Measurements from ENCODE around the gene ZNF219.

ZNF219 gene

GRCh38 chr14:21060614-21061346 is 37.7 kb downstream of the ZNF219 start:
- no peak overlapping the region for H3K4me3 ChIP-seq (ENCODE audit: low read depth, low read length)

GRCh38 chr14:21059842-21060613 is 38.4 kb downstream of the ZNF219 start:
- Histone ChIP-seq H3K27me3 (ENCODE audit: control insufficient read depth, insufficient read depth, low read length) (no peaks in the 10 kb centered on the region), H3K4me1 (ENCODE audit: control insufficient read depth, insufficient read depth, low read length) (peaks cover 13% of the 10 kb centered on the region), H3K27ac (ENCODE audit: low read depth, low read length) (no peak overlapping the region), H3K9ac (ENCODE audit: low read length) (no peak overlapping the region), H3K4me3 (ENCODE audit: low read depth, low read length) (no peak overlapping the region), H3K36me3 (ENCODE audit: control insufficient read depth, insufficient read depth, low read length) (no peaks in the 10 kb centered on the region), H3K9me3 (ENCODE audit: control insufficient read depth, insufficient read depth, low read depth, low read length) (no peaks in the 10 kb centered on the region)

More at GRCh38 chr14:21060614-21061346, 37.7 kb downstream of the ZNF219 start:
- Histone ChIP-seq H3K9ac (ENCODE audit: low read length) (no peak overlapping the region), H3K36me3 (ENCODE audit: control insufficient read depth, insufficient read depth, low read length) (no peaks in the 10 kb centered on the region), H3K27ac (ENCODE audit: low read depth, low read length) (no peak overlapping the region), H3K4me1 (ENCODE audit: control insufficient read depth, insufficient read depth, low read length) (peaks cover 8% of the 10 kb centered on the region), H3K27me3 (ENCODE audit: control insufficient read depth, insufficient read depth, low read length) (no peaks in the 10 kb centered on the region), H3K9me3 (ENCODE audit: control insufficient read depth, insufficient read depth, low read depth, low read length) (no peaks in the 10 kb centered on the region)

DNA sequence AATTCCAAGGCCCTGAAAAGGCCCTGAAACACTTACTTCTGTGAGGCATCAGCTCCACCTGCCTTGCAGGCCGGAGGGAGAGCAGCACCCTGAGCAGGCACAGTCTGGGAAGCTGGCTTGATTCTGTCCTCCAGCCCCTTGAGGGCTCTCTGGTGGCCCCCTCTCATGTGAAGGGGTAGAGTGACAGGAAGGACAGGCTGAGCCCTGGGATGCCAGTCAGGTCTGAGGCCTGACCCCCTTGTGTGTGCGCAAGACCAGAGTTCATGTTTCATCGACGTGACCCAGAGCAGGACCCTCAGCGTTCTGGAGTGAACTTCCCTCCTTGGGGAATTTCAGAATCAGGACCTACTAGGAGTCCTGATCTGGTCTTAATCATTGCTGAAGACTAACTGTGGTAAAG is 39.6 kb downstream of the ZNF219 start:
- no peaks in the 10 kb centered on the region for H3K36me3 ChIP-seq (ENCODE audit: control insufficient read depth, insufficient read depth, low read length)
- H3K27me3 ChIP-seq (ENCODE audit: control insufficient read depth, insufficient read depth, low read length) = no peaks in the 10 kb centered on the region
- no peaks in the 10 kb centered on the region for H3K9me3 ChIP-seq (ENCODE audit: control insufficient read depth, insufficient read depth, low read depth, low read length)
- H3K9ac ChIP-seq (ENCODE audit: low read length) = no peak overlapping the region
- peaks cover 13% of the 10 kb centered on the region for H3K4me1 ChIP-seq (ENCODE audit: control insufficient read depth, insufficient read depth, low read length)
- H3K27ac ChIP-seq (ENCODE audit: low read depth, low read length) = no peak overlapping the region
- H3K4me3 ChIP-seq (ENCODE audit: low read depth, low read length) = no peak overlapping the region

DNA sequence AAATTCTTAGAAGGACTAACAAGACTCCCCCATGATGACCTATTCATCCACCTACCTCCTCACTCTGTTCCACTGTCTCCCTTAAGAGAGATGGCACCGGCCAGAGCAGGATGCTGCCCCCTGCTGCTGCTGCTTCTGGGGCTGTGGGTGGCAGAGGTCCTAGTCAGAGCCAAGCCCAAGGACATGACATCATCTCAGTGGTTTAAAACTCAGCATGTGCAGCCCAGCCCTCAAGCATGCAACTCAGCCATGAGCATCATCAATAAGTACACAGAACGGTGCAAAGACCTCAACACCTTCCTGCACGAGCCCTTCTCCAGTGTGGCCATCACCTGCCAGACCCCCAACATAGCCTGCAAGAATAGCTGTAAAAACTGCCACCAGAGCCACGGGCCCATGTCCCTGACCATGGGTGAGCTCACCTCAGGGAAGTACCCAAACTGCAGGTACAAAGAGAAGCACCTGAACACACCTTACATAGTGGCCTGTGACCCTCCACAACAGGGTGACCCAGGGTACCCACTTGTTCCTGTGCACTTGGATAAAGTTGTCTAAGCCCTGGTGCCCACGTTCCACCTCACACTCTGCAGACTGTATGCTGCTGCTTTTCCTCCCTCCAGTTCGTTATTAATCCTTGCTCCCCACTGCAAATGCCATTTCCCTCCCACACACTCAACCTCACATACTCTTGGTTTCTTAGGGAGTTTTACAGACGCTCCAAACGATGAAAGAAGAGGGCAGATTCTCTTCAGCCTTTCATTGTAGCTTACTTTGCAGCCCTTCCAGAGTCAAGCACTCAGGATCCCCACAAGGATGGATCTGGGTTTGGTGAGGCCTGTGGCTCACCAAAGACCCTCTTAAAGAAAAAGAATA is 40.4 kb downstream of the ZNF219 start, which contains the start of gene RNASE8:
TSS of gene RNASE8 (plus strand) at position 20 of the 873 bp plus-strand sequence. CDS start at position 91, 71 bp downstream.
- H3K4me1 ChIP-seq (ENCODE audit: control insufficient read depth, insufficient read depth, low read length) = peaks cover 7% of the 10 kb centered on the region
- H3K27me3 ChIP-seq (ENCODE audit: control insufficient read depth, insufficient read depth, low read length) = no peaks in the 10 kb centered on the region
- H3K9me3 ChIP-seq (ENCODE audit: control insufficient read depth, insufficient read depth, low read depth, low read length) = no peaks in the 10 kb centered on the region
- H3K27ac ChIP-seq (ENCODE audit: low read depth, low read length) = no peak within 1 kb of the TSS
- no peaks in the 10 kb centered on the region for H3K36me3 ChIP-seq (ENCODE audit: control insufficient read depth, insufficient read depth, low read length)
- H3K9ac ChIP-seq (ENCODE audit: low read length) = no peak within 1 kb of the TSS
- H3K4me3 ChIP-seq (ENCODE audit: low read depth, low read length) = no peak within 1 kb of the TSS

- Histone ChIP-seq H3K9ac (ENCODE audit: low read length) (no peak overlapping the region), H3K36me3 (ENCODE audit: control insufficient read depth, insufficient read depth, low read length) (no peaks in the 10 kb centered on the region), H3K4me3 (ENCODE audit: low read depth, low read length) (no peak overlapping the region), H3K4me1 (ENCODE audit: control insufficient read depth, insufficient read depth, low read length) (peaks cover 6% of the 10 kb centered on the region), H3K27me3 (ENCODE audit: control insufficient read depth, insufficient read depth, low read length) (no peaks in the 10 kb centered on the region), H3K9me3 (ENCODE audit: control insufficient read depth, insufficient read depth, low read depth, low read length) (no peaks in the 10 kb centered on the region), H3K27ac (ENCODE audit: low read depth, low read length) (no peak overlapping the region)
These were observed 41.8 kb downstream of the ZNF219 start for GRCh38 chr14:21056520-21057163.

GRCh38 chr14:21055432-21056117 is 42.9 kb downstream of the ZNF219 start:
- Histone ChIP-seq H3K36me3 (ENCODE audit: control insufficient read depth, insufficient read depth, low read length) (no peaks in the 10 kb centered on the region), H3K9me3 (ENCODE audit: control insufficient read depth, insufficient read depth, low read depth, low read length) (no peaks in the 10 kb centered on the region), H3K27me3 (ENCODE audit: control insufficient read depth, insufficient read depth, low read length) (no peaks in the 10 kb centered on the region), H3K27ac (ENCODE audit: low read depth, low read length) (no peak overlapping the region), H3K4me3 (ENCODE audit: low read depth, low read length) (no peak overlapping the region), H3K4me1 (ENCODE audit: control insufficient read depth, insufficient read depth, low read length) (peaks cover 6% of the 10 kb centered on the region), H3K9ac (ENCODE audit: low read length) (no peak overlapping the region)

DNA sequence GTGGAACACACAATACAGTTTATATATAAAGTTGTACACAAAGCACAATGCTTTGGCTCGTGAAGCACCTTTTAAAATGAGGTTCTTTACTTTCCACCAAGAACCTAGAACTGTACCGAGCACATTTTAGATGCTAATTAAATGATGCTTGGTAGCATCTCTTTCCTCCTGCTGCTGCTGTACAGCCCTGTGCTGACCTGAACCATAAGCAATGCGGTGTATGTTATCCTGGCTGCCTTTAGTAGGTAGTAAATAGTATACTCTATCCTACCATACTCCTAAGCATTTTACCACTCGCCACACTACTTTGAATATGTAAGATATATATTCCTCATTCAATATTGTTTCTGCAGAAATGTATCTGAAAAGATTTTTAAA is 43.7 kb downstream of the ZNF219 start:
- no peaks in the 10 kb centered on the region for H3K27me3 ChIP-seq (ENCODE audit: control insufficient read depth, insufficient read depth, low read length)
- no peak overlapping the region for H3K4me3 ChIP-seq (ENCODE audit: low read depth, low read length)
- no peaks in the 10 kb centered on the region for H3K9me3 ChIP-seq (ENCODE audit: control insufficient read depth, insufficient read depth, low read depth, low read length)
- no peak overlapping the region for H3K27ac ChIP-seq (ENCODE audit: low read depth, low read length)
- no peak overlapping the region for H3K9ac ChIP-seq (ENCODE audit: low read length)
- peaks cover 6% of the 10 kb centered on the region for H3K4me1 ChIP-seq (ENCODE audit: control insufficient read depth, insufficient read depth, low read length)
- no peaks in the 10 kb centered on the region for H3K36me3 ChIP-seq (ENCODE audit: control insufficient read depth, insufficient read depth, low read length)

DNA sequence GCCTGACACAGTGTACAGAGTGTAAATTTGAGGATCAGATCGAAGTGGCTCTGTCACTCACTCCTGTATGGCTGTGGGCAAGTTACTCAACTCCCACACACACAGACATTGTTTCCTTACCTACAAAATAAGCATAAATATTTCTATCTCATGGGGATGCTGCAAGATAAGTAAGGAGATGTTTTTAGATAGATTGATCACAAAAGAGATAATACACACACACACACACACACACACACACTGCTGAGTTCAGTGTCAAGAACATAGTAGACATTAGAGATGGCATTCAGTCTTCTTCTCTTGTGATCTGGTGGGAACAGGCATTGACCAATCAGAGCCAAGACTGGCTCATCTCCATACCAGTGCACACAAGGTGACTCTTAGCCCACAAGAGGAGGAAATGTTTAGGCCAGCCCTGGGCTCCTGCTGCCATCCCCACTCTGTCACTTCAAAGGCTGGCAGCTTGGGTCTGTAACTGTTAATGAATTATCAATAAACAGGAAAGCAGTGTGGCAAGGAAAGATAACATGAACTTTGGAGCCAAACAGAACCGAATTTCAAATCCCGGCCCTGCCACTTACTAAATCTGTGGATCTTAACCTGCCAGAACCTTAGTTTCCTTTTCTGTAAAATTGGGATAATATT is 44.2 kb downstream of the ZNF219 start:
- Histone ChIP-seq H3K27me3 (ENCODE audit: control insufficient read depth, insufficient read depth, low read length) (no peaks in the 10 kb centered on the region), H3K27ac (ENCODE audit: low read depth, low read length) (no peak overlapping the region), H3K36me3 (ENCODE audit: control insufficient read depth, insufficient read depth, low read length) (no peaks in the 10 kb centered on the region), H3K9me3 (ENCODE audit: control insufficient read depth, insufficient read depth, low read depth, low read length) (no peaks in the 10 kb centered on the region), H3K4me1 (ENCODE audit: control insufficient read depth, insufficient read depth, low read length) (peaks cover 6% of the 10 kb centered on the region), H3K4me3 (ENCODE audit: low read depth, low read length) (no peak overlapping the region), H3K9ac (ENCODE audit: low read length) (no peak overlapping the region)

DNA sequence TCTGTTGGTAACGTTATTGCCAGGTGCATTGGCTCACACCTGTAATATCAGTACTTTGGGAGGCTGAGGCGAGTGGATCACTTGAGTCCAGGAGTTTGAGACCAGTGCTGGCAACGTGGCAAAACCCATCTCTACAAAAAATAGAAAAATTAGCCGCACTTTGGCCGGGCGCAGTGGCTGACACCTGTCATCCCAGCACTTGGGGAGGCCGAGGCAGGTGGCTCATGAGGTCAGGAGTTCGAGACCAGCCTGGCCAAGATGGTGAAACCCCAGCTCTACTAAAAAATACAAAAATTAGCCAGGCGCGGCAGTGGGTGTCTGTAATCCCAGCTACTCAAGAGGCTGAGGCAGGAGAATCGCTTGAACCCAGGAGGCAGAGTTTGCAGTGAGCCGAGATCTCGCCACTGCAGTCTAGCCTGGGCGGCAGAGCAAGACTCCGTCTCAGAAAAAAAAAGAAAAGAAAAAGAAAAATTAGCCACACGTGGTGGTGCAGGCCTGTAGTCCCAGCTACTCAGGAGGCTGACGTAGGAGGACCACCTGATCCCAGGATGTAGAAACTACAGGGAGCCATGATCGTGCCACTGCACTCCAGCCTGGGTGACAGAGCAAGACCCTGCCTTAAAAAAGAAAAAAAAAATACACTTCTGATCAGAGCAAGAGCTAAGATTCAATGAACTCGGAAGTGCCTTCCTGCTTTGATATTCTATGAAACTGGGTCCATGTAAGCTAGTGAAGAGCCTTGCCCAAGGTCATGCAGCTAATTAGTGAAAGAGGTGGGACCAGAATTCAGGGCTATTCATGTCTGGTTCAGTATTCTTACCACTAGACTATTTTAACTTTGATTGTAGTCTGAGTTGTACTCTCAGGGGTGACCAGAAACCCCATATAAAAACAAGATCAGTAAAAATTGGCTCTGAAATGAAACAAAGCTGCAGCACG is 45.0 kb downstream of the ZNF219 start:
- H3K27me3 ChIP-seq (ENCODE audit: control insufficient read depth, insufficient read depth, low read length) = no peaks in the 10 kb centered on the region
- H3K4me3 ChIP-seq (ENCODE audit: low read depth, low read length) = no peak overlapping the region

More for the DNA sequence above, 45.0 kb downstream of the ZNF219 start:
- Histone ChIP-seq H3K4me1 (ENCODE audit: control insufficient read depth, insufficient read depth, low read length) (peaks cover 6% of the 10 kb centered on the region), H3K9me3 (ENCODE audit: control insufficient read depth, insufficient read depth, low read depth, low read length) (no peaks in the 10 kb centered on the region), H3K27ac (ENCODE audit: low read depth, low read length) (no peak overlapping the region), H3K36me3 (ENCODE audit: control insufficient read depth, insufficient read depth, low read length) (no peaks in the 10 kb centered on the region), H3K9ac (ENCODE audit: low read length) (no peak overlapping the region)

All from HUES6 (cell line).